ENCODE results near the gene ALK. TPM values are rescaled to one million over a fixed set of nuclear protein-coding genes. Genes with fewer than 3 reads are reported as not detected.

Gene ALK
- total RNA-seq, 2 donors from 2014 or later = 0.13 to 0.46 TPM

GRCh38 chr2:29776406-29776805 is 145.0 kb downstream of the ALK start:
- Histone ChIP-seq H3K9ac (ENCODE audit: extremely low read depth, low read length, poor library complexity, severe bottlenecking) (no peak overlapping the region), H3K27me3 (ENCODE audit: control insufficient read depth, insufficient read depth, low read length, poor library complexity, severe bottlenecking) (no peaks in the 10 kb centered on the region), H3K27ac (ENCODE audit: low read depth, low read length) (no peak overlapping the region), H3K9me3 (ENCODE audit: control insufficient read depth, low read length) (no peaks in the 10 kb centered on the region), H3K4me3 (ENCODE audit: low read length) (no peak overlapping the region), H3K4me1 (ENCODE audit: control insufficient read depth, insufficient read depth, low read length) (peaks cover 4% of the 10 kb centered on the region), H3K36me3 (ENCODE audit: control insufficient read depth, insufficient read depth, low read length) (no peaks in the 10 kb centered on the region)
- no peak for DNase-seq
- WGBS, 2 experiments (ENCODE audit: insufficient coverage in 1 of 2, insufficient read length in 1 of 2) = 97% methylated on average over 2 of the region's 3 CpGs; no CpG with 5 or more reads in 1 of the 2 experiments
- no peaks in the 10 kb centered on the region for H3K9me3 Mint-ChIP-seq
- H3K36me3 Mint-ChIP-seq (ENCODE audit: low read depth) = no peaks in the 10 kb centered on the region
- H3K4me3 Mint-ChIP-seq = no peak overlapping the region
- no peak overlapping the region for H3K27ac Mint-ChIP-seq
- TF ChIP-seq CTCF (conservative IDR thresholded peaks at IDR 0.05) = no peak
- H3K4me1 Mint-ChIP-seq = peaks cover 16% of the 10 kb centered on the region
- H3K27me3 Mint-ChIP-seq (ENCODE audit: insufficient read depth) = no peaks in the 10 kb centered on the region

GRCh38 chr2:29775937-29776336 is 145.4 kb downstream of the ALK start:
- no peaks in the 10 kb centered on the region for H3K27me3 ChIP-seq (ENCODE audit: control insufficient read depth, insufficient read depth, low read length, poor library complexity, severe bottlenecking)
- Mint-ChIP-seq H3K9me3 (no peaks in the 10 kb centered on the region), H3K36me3 (ENCODE audit: low read depth) (no peaks in the 10 kb centered on the region), H3K4me3 (no peak overlapping the region), H3K27ac (no peak overlapping the region), H3K27me3 (ENCODE audit: insufficient read depth) (no peaks in the 10 kb centered on the region), H3K4me1 (peaks cover 16% of the 10 kb centered on the region)
- no peak overlapping the region for H3K9ac ChIP-seq (ENCODE audit: extremely low read depth, low read length, poor library complexity, severe bottlenecking)
- no peak for TF ChIP-seq CTCF (conservative IDR thresholded peaks at IDR 0.05)
- no peak overlapping the region for H3K27ac ChIP-seq (ENCODE audit: low read depth, low read length)
- H3K4me3 ChIP-seq (ENCODE audit: low read length) = no peak overlapping the region
- peaks cover 4% of the 10 kb centered on the region for H3K4me1 ChIP-seq (ENCODE audit: control insufficient read depth, insufficient read depth, low read length)
- 100% methylated on average over 1 of the region's 1 CpG; no CpG with 5 or more reads in 1 of the 2 experiments for WGBS, 2 experiments (ENCODE audit: insufficient coverage in 1 of 2, insufficient read length in 1 of 2)
- no peaks in the 10 kb centered on the region for H3K36me3 ChIP-seq (ENCODE audit: control insufficient read depth, insufficient read depth, low read length)
- no peak for DNase-seq
- H3K9me3 ChIP-seq (ENCODE audit: control insufficient read depth, low read length) = no peaks in the 10 kb centered on the region

- H3K27ac ChIP-seq (ENCODE audit: low read depth, low read length) = no peak overlapping the region
- H3K36me3 Mint-ChIP-seq (ENCODE audit: low read depth) = no peaks in the 10 kb centered on the region
Observed at GRCh38 chr2:29774624-29775023, 146.8 kb downstream of the ALK start.

More at GRCh38 chr2:29774624-29775023, 146.8 kb downstream of the ALK start:
- 92 to 95% methylated on average over 4 to 6 of the region's 6 CpGs for WGBS, 2 experiments (ENCODE audit: insufficient coverage in 1 of 2, insufficient read length in 1 of 2)
- Histone ChIP-seq H3K4me3 (ENCODE audit: low read length) (peak overlapping the region; percentile 3), H3K9me3 (ENCODE audit: control insufficient read depth, low read length) (no peaks in the 10 kb centered on the region), H3K36me3 (ENCODE audit: control insufficient read depth, insufficient read depth, low read length) (no peaks in the 10 kb centered on the region), H3K27me3 (ENCODE audit: control insufficient read depth, insufficient read depth, low read length, poor library complexity, severe bottlenecking) (no peaks in the 10 kb centered on the region), H3K4me1 (ENCODE audit: control insufficient read depth, insufficient read depth, low read length) (peaks cover 10% of the 10 kb centered on the region), H3K9ac (ENCODE audit: extremely low read depth, low read length, poor library complexity, severe bottlenecking) (no peak overlapping the region)
- no peak overlapping the region for H3K4me3 Mint-ChIP-seq
- no peak for TF ChIP-seq CTCF (conservative IDR thresholded peaks at IDR 0.05)
- H3K9me3 Mint-ChIP-seq = no peaks in the 10 kb centered on the region
- H3K4me1 Mint-ChIP-seq = peaks cover 23% of the 10 kb centered on the region
- no peaks in the 10 kb centered on the region for H3K27me3 Mint-ChIP-seq (ENCODE audit: insufficient read depth)
- no peak overlapping the region for H3K27ac Mint-ChIP-seq
- DNase-seq = no peak
